ENCODE measurements around the gene AKIRIN2.
"Not testable (repeated sequence)": the region's sequence is repeated elsewhere in the genome, so short reads cannot be mapped to it uniquely, and the experiment has no call there.

Gene AKIRIN2

GRCh38 chr6:87687893-87688292 lies 14.1 kb downstream of the AKIRIN2 start:
- FAIRE-seq; DNase-seq (ENCODE audit: low spot score): not testable (repeated sequence)

GRCh38 chr6:87687296-87687695 lies 14.7 kb downstream of the AKIRIN2 start:
- DNase-seq (ENCODE audit: low spot score) (no peak), FAIRE-seq (no peak)

GRCh38 chr6:87686636-87687205 lies 15.3 kb downstream of the AKIRIN2 start:
- FAIRE-seq; DNase-seq (ENCODE audit: low spot score): not testable (repeated sequence)

- FAIRE-seq, result no peak
Observed at GRCh38 chr6:87684895-87685654, 17.0 kb downstream of the AKIRIN2 start.

GRCh38 chr6:87683890-87684289 lies 18.1 kb downstream of the AKIRIN2 start:
- FAIRE-seq (no peak), DNase-seq (ENCODE audit: low spot score) (no peak)

More at GRCh38 chr6:87684895-87685654, 17.0 kb downstream of the AKIRIN2 start:
- DNase-seq (ENCODE audit: low spot score), result no peak

- no peak for FAIRE-seq
- DNase-seq (ENCODE audit: low spot score), result no peak
Observed at GRCh38 chr6:87682310-87682709, 19.7 kb downstream of the AKIRIN2 start.

- no peak for DNase-seq (ENCODE audit: low spot score)
- FAIRE-seq, result no peak
Observed at GRCh38 chr6:87675004-87675681, 26.9 kb downstream of the AKIRIN2 start.

- DNase-seq (ENCODE audit: low spot score), result no peak
- no peak for FAIRE-seq
Observed at GRCh38 chr6:87674290-87674689, 27.7 kb downstream of the AKIRIN2 start.

- FAIRE-seq (no peak), DNase-seq (ENCODE audit: low spot score) (no peak)
Observed at GRCh38 chr6:87673237-87673636, 28.8 kb downstream of the AKIRIN2 start.

GRCh38 chr6:87672641-87673040 lies 29.4 kb downstream of the AKIRIN2 start:
- no peak for DNase-seq (ENCODE audit: low spot score)
- FAIRE-seq, result no peak

GRCh38 chr6:87671555-87672029 lies 30.4 kb downstream of the AKIRIN2 start:
- DNase-seq (ENCODE audit: low spot score) (no peak), FAIRE-seq (no peak)

- DNase-seq (ENCODE audit: low spot score), result peak; percentile 31
- FAIRE-seq, result peak; percentile 22
Observed at GRCh38 chr6:87670707-87671106, 31.3 kb downstream of the AKIRIN2 start.

GRCh38 chr6:87669051-87669450 lies 33.0 kb downstream of the AKIRIN2 start:
- no peak for FAIRE-seq
- DNase-seq (ENCODE audit: low spot score), result no peak

- FAIRE-seq (no peak), DNase-seq (ENCODE audit: low spot score) (no peak)
Observed at GRCh38 chr6:87668013-87668412, 34.0 kb downstream of the AKIRIN2 start.

- DNase-seq (ENCODE audit: low spot score) (no peak), FAIRE-seq (no peak)
Observed at GRCh38 chr6:87667032-87667431, 35.0 kb downstream of the AKIRIN2 start.

- FAIRE-seq (no peak), DNase-seq (ENCODE audit: low spot score) (no peak)
Observed at GRCh38 chr6:87664921-87665485, 37.0 kb downstream of the AKIRIN2 start.

- DNase-seq (ENCODE audit: low spot score) (no peak), FAIRE-seq (no peak)
Observed at GRCh38 chr6:87663434-87663833, 38.6 kb downstream of the AKIRIN2 start.

- DNase-seq (ENCODE audit: low spot score), result no peak
- FAIRE-seq, result no peak
Observed at GRCh38 chr6:87661503-87661902, 40.5 kb downstream of the AKIRIN2 start.

- FAIRE-seq, result no peak
- DNase-seq (ENCODE audit: low spot score), result no peak
Observed at GRCh38 chr6:87661016-87661415, 41.0 kb downstream of the AKIRIN2 start.

- peak; percentile 23 for DNase-seq (ENCODE audit: low spot score)
- FAIRE-seq, result peak; percentile 20
Observed at GRCh38 chr6:87660226-87660911, 41.7 kb downstream of the AKIRIN2 start.

- FAIRE-seq (no peak), DNase-seq (ENCODE audit: low spot score) (no peak)
Observed at GRCh38 chr6:87658516-87658915, 43.5 kb downstream of the AKIRIN2 start.
